ENCODE results near the gene NT5DC3.

DNA sequence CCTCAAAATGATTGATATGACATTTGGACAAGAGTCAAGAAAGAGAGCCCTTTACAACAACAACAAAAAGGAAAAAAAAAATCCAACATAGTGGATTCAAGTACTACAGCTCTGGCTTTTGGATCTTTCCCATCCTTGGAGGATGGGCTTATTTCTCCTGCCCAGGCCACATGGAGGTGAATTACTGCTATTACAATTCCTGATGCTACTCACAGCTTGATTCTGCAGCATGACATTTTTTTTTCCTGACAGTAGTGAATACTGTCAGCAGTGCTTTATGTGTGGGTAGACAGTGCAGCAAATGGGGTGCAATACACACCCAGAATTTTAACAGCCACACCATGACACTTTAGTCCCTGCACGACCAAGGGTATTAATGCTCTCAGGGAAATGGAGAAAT, 46.7 kb upstream of the NT5DC3 start:
- TF ChIP-seq RARB (CRISPR knock-in tag; IDR thresholded peaks at IDR 0.05) (no peak), ISL1 (CRISPR knock-in tag; IDR thresholded peaks at IDR 0.05) (no peak), ARNTL (CRISPR knock-in tag; IDR thresholded peaks at IDR 0.05; ENCODE audit: borderline replicate concordance, low read depth) (no peak), ZNF8 (CRISPR knock-in tag; IDR thresholded peaks at IDR 0.05) (no peak)
- TF ChIP-seq, protein P1, sequence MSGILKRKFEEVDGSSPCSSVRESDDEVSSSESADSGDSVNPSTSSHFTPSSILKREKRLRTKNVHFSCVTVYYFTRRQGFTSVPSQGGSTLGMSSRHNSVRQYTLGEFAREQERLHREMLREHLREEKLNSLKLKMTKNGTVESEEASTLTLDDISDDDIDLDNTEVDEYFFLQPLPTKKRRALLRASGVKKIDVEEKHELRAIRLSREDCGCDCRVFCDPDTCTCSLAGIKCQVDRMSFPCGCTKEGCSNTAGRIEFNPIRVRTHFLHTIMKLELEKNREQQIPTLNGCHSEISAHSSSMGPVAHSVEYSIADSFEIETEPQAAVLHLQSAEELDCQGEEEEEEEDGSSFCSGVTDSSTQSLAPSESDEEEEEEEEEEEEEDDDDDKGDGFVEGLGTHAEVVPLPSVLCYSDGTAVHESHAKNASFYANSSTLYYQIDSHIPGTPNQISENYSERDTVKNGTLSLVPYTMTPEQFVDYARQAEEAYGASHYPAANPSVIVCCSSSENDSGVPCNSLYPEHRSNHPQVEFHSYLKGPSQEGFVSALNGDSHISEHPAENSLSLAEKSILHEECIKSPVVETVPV (CRISPR knock-in tag; IDR thresholded peaks at IDR 0.05), result no peak
- TF ChIP-seq, protein P2, sequence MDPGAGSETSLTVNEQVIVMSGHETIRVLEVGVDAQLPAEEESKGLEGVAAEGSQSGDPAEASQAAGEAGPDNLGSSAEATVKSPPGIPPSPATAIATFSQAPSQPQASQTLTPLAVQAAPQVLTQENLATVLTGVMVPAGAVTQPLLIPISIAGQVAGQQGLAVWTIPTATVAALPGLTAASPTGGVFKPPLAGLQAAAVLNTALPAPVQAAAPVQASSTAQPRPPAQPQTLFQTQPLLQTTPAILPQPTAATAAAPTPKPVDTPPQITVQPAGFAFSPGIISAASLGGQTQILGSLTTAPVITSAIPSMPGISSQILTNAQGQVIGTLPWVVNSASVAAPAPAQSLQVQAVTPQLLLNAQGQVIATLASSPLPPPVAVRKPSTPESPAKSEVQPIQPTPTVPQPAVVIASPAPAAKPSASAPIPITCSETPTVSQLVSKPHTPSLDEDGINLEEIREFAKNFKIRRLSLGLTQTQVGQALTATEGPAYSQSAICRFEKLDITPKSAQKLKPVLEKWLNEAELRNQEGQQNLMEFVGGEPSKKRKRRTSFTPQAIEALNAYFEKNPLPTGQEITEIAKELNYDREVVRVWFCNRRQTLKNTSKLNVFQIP (CRISPR knock-in tag; IDR thresholded peaks at IDR 0.05; ENCODE audit: borderline replicate concordance, low read depth), result no peak

Data from SK-N-SH treated with all-trans-retinoic acid at 6 μM for 48 hours (cell line).